NCI-H345 (cell line): ENCODE data around the gene NKX3-2.

ENCODE experiments used
- DNase-seq: peaks from one replicate; lab custom pipeline; 2025; lab: John Stamatoyannopoulos, UW

NKX3-2 gene

DNA sequence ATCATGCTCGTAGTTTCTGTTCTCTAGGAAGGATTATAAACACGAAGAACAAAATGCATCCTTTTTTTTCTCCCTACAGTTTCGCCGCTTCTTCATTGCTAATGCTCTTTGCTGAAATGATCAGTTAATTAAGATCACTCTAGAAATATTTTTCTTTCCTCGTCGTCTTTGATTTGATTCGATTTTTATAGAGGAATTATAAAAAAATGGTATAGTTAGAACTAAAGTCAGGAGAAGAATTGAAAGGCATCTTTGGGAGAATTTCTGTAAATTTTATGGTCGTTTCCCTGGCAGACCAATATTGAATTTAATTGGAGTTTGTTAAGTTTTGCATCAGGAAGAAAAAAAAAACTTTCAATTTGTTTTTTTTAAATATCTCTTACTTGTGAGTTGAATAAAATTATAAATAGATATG is 1.1 kb upstream of the NKX3-2 start:
- no peak for DNase-seq

DNA sequence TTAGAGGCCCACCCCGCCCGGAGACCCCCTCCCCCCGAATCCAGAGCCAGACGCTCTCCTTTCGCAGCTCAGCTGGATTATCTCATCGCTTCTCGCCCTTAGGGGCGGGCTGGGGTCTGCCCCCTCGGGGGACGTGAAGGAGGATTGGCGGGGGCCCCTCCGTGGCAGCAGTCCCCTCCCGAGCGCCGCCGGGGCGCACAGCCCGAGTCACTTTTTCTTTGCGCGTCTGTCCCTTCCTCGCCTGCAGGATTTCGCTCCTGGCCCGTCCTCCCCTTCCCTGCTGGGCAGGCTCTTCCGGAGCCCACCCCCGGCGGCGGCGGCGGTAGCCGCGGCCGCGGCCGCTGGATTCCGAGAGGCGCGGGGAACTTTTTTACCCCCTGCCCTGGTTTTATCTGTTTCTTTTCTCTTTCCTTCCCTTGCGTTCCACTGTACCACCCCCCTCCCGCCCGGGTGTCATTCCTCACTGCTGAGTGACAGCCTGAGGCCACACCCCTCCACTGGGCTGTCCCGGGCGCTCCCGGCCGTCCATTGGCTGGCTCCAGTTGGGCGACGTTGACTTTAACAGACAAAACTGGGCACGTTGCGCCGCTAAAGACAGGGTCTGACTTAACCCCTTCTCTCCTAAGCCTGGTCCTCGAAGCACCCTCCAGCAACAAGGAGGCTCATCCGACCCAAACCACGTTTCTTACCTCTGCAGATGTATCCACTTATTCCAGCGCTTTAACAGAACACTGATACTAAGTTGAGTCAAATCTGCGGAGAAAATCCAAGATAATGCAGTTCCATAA is 492 bp upstream of the NKX3-2 start:
- peak; percentile 92 for DNase-seq

DNA sequence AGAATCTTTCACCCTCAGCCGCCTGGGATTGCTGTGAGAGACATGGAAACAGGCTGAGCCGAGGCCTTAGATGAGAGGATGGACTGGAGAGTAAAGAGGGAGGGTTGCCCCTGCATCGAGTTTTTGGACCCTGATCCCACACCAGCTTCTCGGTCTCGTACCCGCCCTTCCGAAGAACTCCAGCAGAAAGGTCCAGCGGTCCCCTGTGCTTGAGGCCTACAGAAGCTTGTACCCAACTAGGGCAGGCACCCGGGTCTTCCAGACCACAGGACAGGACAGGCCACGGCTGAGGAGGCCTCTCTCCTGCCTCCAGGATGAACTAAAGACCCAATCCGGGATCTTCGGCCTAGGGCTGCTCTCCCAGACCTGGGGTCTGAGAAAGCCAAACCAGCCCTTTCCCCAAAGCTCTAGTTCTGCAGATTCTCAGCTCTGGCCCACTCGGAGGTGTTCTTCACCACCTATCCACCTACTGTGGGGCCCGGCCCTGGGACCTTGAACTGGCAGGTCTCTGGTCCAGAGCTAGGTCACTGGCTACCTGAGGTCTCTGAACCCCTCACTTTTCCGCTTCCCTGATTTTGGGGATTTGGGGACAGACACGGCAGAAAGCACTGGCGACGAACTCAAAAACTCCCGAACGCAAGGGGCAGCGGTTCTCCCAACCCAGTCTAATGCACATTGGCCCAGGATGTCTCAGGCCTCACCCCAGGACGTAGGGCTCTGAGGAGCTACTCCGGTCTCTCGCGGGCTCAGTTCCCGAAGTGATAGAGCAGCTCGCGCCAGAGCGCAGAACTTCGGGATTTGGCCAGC is 1.1 kb downstream of the NKX3-2 start:
- DNase-seq: no peak

DNA sequence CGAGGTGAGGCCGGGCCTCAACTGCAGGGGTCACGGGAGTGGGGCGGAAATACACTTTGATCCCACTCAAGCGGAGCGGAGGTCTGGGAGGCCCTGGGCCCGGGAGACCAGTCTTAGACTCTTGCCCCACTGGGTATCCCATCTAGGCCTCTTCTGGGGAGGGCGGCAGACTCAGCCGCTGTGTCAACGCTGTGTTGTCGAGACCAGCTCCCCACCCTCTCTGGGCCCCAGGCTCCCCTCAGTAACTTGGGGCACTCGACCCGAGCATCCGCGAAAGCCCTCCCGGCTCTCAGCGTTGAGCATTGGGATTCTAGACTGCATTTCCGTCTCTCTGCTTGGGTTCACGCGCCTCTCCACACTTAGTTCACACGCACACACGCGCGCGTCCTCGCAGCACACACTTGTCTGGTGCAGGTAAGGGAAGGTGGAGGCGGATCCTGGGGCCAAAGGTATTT is 1.7 kb downstream of the NKX3-2 start:
- DNase-seq: no peak

DNA sequence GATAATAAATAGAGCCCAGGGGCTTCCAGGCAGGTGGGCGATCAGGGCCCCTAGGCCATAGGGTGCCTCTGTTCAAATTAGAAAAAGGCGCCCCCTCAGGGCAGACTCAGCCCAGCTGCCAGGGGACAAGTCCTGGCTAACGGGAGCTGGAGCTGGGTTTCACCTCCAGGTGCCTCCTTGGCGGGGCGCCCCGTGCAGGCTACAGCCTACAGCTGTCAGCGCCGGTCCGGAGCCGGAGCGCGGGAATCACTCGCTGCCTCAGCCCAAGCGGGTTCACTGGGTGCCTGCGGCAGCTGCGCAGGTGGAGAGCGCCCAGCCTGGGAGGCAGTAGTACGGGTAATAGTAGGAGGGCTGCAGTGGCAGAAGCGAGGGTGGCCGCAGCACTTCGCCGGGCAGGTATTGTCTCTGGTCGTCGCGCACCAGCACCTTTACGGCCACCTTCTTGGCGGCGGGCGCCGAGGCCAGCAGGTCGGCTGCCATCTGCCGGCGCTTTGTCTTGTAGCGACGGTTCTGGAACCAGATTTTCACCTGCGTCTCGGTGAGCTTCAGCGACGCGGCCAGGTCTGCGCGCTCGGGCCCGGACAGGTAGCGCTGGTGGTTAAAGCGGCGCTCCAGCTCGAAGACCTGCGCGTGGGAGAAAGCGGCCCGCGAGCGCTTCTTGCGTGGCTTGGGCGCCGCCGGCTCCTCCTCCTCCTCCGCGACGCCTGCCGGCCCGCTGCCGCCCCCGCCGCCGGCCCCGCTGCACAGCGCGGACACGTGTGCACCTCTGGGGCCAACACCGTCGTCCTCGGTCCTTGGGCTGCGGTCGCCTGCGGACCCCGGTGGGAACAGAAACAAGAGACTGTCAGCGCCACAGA is 2.4 kb downstream of the NKX3-2 start:
- DNase-seq: no peak

DNA sequence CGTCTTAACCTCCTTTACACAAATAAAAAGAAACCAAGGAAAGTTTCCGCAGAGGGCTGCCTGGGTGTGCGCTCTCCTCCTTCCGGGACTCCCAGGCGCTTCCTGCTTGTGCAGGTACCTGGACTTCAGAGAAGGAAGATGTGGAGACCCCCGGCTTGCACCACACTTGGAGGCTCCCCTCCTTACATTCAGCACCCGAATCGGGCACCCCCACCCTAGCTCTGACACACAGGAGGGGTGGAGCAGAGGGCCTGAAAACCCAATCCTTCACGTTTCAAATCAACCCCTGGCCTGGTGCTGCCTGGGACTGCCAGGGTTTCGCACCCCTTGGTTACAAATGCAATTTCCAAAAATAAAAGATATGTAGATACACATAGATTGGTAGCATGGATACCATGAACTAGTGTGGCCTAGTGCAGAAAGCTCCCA is 3.1 kb downstream of the NKX3-2 start:
- no peak for DNase-seq

DNA sequence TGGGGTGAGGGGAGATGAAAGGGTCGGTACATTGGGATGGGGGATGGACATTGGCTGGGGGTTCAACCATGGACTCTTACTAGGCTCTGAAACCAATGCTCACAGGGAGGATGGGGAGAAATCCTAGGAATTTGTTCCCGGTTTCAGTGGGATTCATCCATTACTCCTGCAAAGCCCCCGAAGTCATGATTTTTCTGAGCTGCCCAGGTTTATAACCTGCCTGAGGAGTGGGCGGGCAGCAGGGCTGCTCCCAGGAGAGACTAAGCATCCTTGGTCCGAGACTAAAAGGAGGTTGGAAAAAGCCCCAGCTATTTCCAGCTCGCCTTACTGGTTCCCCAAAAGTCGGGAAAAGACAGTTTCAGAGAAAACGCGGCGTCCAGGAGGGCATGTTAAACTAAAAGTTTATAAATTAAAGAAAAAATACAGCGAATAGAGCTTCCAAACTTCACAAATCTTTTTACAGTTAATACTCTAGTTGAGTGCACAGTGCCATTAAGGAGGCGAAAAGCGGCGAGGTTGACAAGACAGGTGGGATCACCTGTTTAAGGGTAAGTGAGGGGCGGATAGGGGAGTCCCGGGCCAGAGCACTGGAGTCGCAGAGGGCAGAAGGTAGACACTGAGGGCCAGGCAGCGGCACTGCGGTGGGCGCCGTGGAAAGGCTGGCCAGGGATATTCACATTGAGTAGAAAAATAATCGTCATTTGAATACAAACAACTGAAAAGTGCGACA is 3.7 kb downstream of the NKX3-2 start:
- DNase-seq: no peak

DNA sequence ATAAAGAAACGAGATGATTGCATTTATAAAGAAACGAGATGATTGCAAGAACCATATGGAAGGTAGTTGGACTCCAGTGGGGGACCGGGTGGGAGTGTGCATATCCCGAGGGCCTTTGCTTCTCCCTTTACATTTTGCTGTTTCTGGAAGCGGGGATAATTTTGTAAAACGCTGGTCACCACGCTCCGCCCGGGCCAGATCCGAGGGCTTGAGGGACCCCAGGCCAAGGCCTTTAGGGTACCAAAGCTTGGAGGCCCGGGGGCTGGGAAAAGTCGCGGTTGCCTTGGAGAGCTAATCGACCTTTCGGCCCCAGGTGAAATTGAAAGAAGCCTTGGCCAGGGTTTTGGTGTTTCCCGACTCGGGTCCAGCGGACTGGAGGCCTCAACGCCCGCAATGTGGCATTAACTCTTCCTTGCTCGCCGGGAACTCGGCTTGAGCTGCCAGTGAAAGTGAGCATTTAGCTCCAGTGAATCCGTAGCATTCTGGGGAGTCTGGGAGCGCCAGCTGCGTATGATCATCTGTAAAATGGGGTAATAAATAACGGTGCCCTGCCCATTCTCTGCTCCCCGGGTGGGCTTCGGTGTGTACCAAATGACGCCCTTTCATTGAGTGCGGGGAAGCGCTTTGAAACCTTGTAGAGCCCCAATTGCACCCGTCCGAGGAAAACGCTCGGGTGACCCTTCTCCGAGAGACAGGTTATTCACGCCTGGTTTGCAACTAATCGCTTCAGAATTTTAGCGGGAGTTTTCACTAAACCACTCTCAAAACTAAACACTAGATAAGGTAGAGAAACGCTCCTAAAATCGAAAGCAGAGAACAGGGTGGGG is 4.5 kb downstream of the NKX3-2 start:
- DNase-seq: no peak

DNA sequence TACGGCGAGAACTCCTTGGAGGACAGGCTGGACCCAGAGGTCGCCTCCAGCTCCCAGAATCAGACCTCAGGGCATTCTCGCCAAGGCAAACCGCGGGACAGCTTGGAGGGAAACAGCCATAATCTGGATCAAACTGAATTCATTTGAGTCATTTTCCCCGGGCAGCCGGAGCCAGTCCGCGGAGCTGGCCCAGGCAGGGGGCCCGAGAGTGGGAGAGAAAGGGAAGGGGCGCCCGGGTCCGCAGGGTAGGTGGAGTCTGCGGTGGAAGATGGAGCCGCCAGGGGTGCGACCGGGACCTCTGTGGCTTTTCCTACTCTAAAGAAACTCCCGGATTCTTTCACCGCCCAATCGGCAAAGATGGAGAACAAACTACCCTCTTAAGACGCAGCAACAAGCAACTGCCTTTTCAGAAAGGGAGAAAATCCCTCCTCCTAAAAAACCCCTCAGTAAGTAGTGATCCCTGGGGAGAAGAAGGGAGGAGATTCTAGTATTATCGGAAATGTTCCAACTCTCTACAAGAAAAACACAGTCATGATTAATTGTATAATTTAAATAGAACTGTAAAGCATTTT is 5.2 kb downstream of the NKX3-2 start:
- DNase-seq: no peak

DNA sequence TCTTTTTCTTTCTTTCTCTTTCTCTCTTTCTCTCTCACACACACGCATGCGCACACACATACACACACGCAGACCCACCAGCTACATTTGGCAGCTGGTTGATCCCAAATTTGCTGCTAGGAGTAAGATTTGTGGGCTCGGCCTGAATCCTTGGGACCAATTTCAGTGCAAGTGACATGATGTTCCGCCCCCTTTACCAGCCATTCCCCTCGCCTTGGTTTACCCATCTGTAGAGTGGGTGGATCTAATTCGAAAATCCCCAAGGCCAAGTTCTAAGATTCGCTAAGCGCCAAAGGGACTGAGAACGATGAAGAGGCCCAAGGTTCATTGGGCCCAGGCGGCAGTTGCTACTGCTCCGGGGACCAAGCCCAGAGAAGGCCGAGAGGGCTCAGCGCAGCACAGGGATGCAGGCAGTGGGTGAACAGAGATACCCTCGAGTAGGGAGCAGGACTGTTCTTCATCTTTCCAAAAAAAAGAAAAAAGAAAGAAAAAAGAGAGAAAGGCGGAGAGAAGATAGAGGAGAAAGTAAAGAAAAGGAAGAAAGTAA is 5.8 kb downstream of the NKX3-2 start:
- DNase-seq: no peak

DNA sequence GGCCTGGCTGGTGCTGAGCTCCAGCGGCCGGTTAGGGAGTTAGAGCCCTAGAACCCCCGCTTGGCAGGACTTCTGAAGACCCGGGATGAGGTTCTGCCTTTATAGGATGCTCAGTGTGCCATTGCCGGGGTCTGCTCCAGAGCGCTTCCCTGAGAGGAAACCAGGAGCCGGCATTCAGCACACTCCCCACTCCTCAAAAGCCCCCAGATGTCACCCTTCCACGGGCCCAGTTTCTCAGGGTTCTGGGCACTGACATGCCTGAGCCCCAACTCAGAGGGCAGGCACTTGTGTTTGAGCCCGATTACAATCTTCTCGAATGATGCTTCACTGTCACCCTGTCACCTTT is 6.5 kb downstream of the NKX3-2 start:
- DNase-seq: no peak

DNA sequence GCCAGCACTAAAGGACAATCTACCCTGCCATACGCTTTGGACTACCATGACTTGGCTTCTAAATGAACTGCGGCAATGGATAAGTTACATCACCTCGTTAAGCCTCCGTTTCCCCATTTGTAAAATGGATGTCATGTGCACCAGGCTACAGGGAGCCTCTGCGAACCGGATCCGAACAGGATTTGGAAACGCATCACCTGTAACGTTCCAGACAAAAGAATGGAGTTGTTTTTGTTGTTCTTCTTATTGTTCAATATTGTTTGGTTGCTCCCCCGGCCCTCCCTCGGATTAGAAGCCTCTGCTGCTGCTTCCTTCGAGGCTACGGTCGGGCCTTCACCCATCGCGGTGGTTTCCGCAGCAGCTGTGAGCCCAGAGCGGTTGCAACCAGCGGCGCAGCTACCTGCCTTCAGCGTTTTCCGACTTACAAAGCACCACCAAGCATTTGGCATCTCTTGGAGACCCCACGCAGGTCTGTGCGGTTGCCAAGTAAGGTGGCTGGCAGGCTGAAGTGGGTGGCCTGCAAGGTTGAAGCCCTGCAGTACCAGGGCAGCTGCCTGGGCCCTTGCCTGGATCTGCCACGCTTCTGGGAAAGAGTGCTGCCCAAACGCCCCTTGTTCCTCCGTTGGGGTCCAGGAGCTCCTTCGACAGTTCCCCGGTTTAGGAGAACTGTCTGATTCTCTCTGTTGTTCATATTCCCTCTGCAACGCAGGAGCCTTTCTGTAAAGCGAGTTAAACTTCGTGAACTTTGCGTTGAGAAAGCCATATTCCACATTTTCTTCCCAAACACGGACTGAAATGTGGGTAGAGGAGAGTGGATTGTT is 7.1 kb downstream of the NKX3-2 start:
- DNase-seq: no peak

DNA sequence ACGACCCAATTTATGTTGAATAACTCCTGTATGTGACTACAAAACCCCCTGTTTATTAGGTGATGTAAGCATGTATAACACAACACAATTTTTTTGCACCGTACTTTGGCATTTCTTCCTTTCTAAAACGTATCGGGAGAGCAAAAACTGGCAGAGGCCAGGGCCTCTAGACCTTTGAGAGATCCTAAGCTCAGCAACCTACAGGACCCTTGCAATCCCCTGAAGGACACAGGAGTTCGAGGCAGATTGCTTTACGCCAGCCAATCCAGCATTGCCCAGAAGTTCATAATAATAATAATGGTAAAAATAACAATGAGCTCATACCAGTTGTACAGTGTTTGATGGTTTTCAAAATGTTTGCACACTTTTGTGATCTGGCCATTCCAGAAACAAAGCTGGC is 7.7 kb downstream of the NKX3-2 start:
- no peak for DNase-seq

DNA sequence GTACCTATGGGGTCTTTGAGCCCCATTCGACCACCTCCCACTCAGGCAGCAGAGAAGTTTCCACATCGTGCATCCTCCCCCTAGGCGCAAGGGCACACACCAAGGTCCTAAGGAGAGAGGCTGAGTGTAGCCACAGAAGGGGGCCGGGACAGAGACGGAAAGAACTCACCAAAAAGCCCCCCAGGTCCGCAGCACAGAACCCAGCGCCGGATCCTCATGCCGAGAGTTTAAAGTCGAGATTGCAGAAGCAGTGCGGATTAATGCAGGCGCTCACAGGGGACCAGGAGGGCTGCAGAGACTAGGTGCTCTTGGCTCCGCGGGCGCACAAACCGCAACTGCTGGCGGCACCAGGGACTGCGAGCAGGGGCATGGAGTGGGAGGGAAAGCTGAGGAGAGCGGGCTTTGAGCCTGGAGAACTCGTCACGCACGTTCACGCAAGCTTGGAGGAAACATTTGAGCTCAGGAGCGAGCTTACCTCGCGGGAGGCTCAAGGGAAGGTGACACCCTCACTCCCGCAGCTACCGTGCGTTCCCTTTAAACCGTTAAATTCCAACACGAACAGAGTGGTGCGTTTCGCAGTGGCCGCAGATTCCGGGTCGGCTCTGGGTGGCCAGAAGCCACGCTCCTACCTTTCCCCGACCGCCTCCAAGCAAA is 8.5 kb downstream of the NKX3-2 start:
- no peak for DNase-seq

DNA sequence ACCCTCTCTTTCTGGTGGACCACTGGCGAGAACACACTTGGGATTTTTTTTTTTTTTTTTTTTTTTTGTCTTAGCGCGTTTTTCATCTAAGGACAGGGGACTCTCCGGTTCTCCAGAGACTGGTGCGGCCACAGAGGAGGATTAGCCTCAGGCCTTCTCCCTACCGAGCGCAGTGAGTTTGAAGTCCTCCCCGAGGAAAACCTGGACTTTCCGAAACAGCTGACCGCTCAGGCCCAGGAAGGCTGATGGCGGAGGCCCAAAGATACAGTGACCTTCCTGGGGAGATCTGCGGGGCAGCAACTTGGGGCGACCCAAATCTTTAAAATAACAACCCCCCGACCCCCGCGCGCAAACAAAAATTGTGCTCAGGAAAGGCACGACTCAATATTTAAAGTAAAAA is 9.2 kb downstream of the NKX3-2 start:
- no peak for DNase-seq

DNA sequence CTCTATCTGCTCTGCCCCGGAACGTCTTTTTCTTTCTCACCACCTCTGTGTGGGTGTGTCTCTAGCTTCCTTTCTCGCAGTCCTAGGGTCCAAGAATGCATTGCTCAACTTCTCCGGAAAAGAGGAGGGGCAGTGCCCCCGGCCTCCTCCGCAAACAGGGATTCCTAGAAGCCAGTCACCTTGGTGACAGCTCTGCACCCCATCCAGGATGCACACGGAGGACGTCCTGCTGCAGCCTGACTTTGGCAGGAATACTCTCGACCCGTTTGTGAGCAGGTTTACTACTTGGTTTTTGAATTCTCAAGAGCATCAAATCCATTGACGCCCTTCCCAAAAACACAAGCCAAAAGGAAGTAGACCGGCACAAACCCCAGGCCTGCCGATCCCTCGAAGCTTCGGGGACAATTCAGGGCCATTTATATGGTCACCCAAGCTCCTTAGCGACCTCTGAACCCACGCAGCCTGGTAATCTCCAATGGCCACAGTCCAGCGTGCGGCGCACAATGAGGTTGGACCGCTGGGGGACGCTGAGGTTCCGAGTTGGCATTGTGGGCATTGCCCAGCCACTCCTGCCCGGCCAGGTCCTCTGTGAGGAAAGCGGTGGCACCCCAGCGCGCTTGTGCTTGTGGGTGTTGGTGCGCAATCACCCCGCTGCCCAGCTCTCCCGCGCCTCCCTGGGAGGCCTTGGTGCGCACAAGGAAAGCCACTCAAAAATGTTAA is 9.8 kb downstream of the NKX3-2 start:
- no peak for DNase-seq

DNA sequence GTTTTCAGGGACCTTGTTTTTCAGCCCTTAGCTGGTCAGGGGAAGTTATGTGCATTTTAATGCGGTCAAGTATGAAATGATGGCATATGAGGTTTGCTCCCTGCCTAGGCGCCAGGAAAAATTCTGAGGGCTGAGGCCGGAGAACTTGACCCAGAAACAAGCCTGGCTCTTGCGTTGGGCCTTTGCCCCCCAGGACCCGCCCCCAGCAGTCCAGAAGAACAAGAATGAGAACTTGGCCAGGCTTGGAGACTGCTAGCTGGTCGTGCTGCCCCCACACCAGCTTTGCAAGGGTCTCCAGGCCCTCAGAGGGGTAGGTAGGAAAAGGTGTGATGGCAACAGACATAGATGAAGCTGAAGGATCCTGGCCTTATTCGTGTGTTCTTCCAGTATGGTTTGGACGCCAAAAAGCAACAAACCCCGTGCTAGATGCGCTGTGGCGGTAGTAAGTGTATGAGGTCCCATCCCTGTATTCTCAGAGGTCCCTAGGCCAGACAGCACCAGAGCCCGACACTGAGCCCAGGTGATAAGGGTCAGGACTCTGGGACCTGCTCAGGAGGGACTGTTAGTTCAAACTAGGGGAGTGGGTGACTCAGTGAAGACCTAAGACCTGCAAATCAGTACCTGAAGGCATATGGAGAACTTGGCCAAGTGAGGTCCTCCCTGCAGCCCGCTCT is 10.5 kb downstream of the NKX3-2 start:
- no peak for DNase-seq

DNA sequence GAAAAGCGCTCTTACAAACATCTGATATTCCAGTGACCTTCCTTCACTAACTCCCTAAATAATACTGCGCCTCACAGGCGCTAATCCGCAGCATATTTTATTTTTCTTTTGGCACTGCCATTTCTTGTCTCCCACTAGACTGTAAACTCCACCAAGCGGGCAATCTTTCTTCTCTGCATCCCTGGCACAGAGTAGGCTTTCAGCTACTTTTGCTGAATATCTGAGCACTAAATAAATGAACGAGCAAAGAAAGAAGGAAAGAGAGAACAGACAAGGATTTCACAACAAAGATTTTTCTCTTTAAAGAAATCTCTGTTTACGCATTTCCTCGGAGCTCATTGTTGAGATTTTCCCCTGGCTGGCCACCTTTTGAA is 12.7 kb downstream of the NKX3-2 start:
- DNase-seq: no peak
